ENCODE measurements around the gene KSR2.
"Not testable (repeated sequence)": the region's sequence is repeated elsewhere in the genome, so short reads cannot be mapped to it uniquely, and the experiment has no call there.

Gene KSR2

GRCh38 chr12:117863002-117863709 is 105.6 kb downstream of the KSR2 start:
- TF ChIP-seq KLF7 (tag by site-specific recombination; IDR thresholded peaks at IDR 0.05; ENCODE audit: borderline replicate concordance), result no peak
- TF ChIP-seq ZNF423 (tag by site-specific recombination; IDR thresholded peaks at IDR 0.05), result no peak
- TF ChIP-seq TRIM28 (IDR thresholded peaks at IDR 0.05; ENCODE audit: borderline replicate concordance, low read length), result no peak
- no peak for TF ChIP-seq RBAK (tag by site-specific recombination; IDR thresholded peaks at IDR 0.05)
- no peak for TF ChIP-seq ZNF335 (tag by site-specific recombination; conservative IDR thresholded peaks at IDR 0.05)
- TF ChIP-seq KLF9 (tag by site-specific recombination; IDR thresholded peaks at IDR 0.05; ENCODE audit: low read depth), result no peak
- no peak for TF ChIP-seq PRDM6 (tag by site-specific recombination; IDR thresholded peaks at IDR 0.05)
- no peak for TF ChIP-seq ZNF580 (tag by site-specific recombination; IDR thresholded peaks at IDR 0.05)
- no peak for TF ChIP-seq ZNF311 (tag by site-specific recombination; IDR thresholded peaks at IDR 0.05; ENCODE audit: borderline replicate concordance)
- Histone ChIP-seq H3K9me3 (ENCODE audit: control insufficient read depth, insufficient read depth, low read depth, low read length) (no peaks in the 10 kb centered on the region), H3K27ac (ENCODE audit: extremely low read depth, low read depth, low read length) (no peak overlapping the region), H3K36me3 (ENCODE audit: control insufficient read depth in 2 of 2, insufficient read depth in 1 of 2, low read length in 2 of 2) (no peaks in the 10 kb centered on the region), H3K4me1 (ENCODE audit: control insufficient read depth, insufficient read depth, low read length) (no peaks in the 10 kb centered on the region), H3K4me3 (ENCODE audit: low read depth, low read length) (no peak overlapping the region)
- ChIA-PET POLR2A (no interaction called here), CTCF (interaction anchor here (0.6 to 1.0 kb wide), 3 partner anchors 10 to 255 kb away, joined by 3 to 4 read pairs (median 3); no protein-coding TSS in a partner anchor)

- H3K27ac ChIP-seq (ENCODE audit: extremely low read depth, low read depth, low read length), result no peak overlapping the region
- H3K4me1 ChIP-seq (ENCODE audit: control insufficient read depth, insufficient read depth, low read length), result no peaks in the 10 kb centered on the region
- no peaks in the 10 kb centered on the region for H3K9me3 ChIP-seq (ENCODE audit: control insufficient read depth, insufficient read depth, low read depth, low read length)
- TF ChIP-seq REPIN1 (tag by site-specific recombination; IDR thresholded peaks at IDR 0.05; ENCODE audit: low read depth) (no peak), SCRT2 (tag by site-specific recombination; IDR thresholded peaks at IDR 0.05) (no peak), ZBTB6 (tag by site-specific recombination; IDR thresholded peaks at IDR 0.05) (no peak), ZNF354C (tag by site-specific recombination; IDR thresholded peaks at IDR 0.05; ENCODE audit: borderline replicate concordance, low read depth) (no peak), ZNF426 (tag by site-specific recombination; IDR thresholded peaks at IDR 0.05) (no peak), ZNF548 (tag by site-specific recombination; IDR thresholded peaks at IDR 0.05) (no peak), KLF16 (tag by site-specific recombination; IDR thresholded peaks at IDR 0.05) (no peak), ZNF175 (tag by site-specific recombination; IDR thresholded peaks at IDR 0.05) (no peak), ZNF76 (tag by site-specific recombination; IDR thresholded peaks at IDR 0.05; ENCODE audit: borderline replicate concordance, low read depth) (no peak), ZNF37A (tag by site-specific recombination; IDR thresholded peaks at IDR 0.05) (no peak), ZNF416 (tag by site-specific recombination; IDR thresholded peaks at IDR 0.05) (no peak), ZFP37 (tag by site-specific recombination; IDR thresholded peaks at IDR 0.05) (no peak), IKZF3 (tag by site-specific recombination; IDR thresholded peaks at IDR 0.05) (no peak), SCRT1 (tag by site-specific recombination; IDR thresholded peaks at IDR 0.05; ENCODE audit: borderline replicate concordance) (no peak), ZNF248 (tag by site-specific recombination; IDR thresholded peaks at IDR 0.05) (no peak), PRDM6 (tag by site-specific recombination; IDR thresholded peaks at IDR 0.05) (no peak), ZNF391 (tag by site-specific recombination; IDR thresholded peaks at IDR 0.05; ENCODE audit: borderline replicate concordance, low read depth) (no peak), ZNF302 (tag by site-specific recombination; IDR thresholded peaks at IDR 0.05; ENCODE audit: low read depth) (no peak)
- H3K36me3 ChIP-seq (ENCODE audit: control insufficient read depth in 2 of 2, insufficient read depth in 1 of 2, low read length in 2 of 2), result no peaks in the 10 kb centered on the region
- no peak overlapping the region for H3K4me3 ChIP-seq (ENCODE audit: low read depth, low read length)
- POLR2A ChIA-PET, result no interaction called here
- CTCF ChIA-PET, result interaction anchor here (0.6 kb wide), 1 partner anchor 50 kb away, joined by 4 read pairs; no protein-coding TSS in a partner anchor
Observed at GRCh38 chr12:117861691-117862090, 107.1 kb downstream of the KSR2 start.

- H3K36me3 ChIP-seq (ENCODE audit: control insufficient read depth in 2 of 2, insufficient read depth in 1 of 2, low read length in 2 of 2); POLR2A ChIA-PET; H3K4me3 ChIP-seq (ENCODE audit: low read depth, low read length); H3K9me3 ChIP-seq (ENCODE audit: control insufficient read depth, insufficient read depth, low read depth, low read length); H3K4me1 ChIP-seq (ENCODE audit: control insufficient read depth, insufficient read depth, low read length); CTCF ChIA-PET; H3K27ac ChIP-seq (ENCODE audit: extremely low read depth, low read depth, low read length): not testable (repeated sequence)
Observed at GRCh38 chr12:117860787-117861290, 108.0 kb downstream of the KSR2 start.

All from HEK293 (cell line).